Lower leg skin (tissue), 3 donors: ENCODE measurements around the gene ERF.

Source experiments
- POLR2A ChIP-seq, 2 donors: fragments of 450-650 bp; IDR thresholded peaks; one replicate each; pipeline ENCODE4 v1.6.1; 2016 to 2017; ENCODE audit warnings: antibody characterized with exemption in 2 of 2, mild to moderate bottlenecking in 1 of 2, moderate library complexity in 1 of 2
- TF ChIP-seq, protein P1 (sequence below), 3 donors: fragments of 450-650 bp; IDR thresholded peaks; one replicate each; pipeline ENCODE4 v1.5.1; 2016; ENCODE audit warnings: antibody characterized with exemption in 3 of 3, mild to moderate bottlenecking in 3 of 3, moderate library complexity in 2 of 3

DNA sequence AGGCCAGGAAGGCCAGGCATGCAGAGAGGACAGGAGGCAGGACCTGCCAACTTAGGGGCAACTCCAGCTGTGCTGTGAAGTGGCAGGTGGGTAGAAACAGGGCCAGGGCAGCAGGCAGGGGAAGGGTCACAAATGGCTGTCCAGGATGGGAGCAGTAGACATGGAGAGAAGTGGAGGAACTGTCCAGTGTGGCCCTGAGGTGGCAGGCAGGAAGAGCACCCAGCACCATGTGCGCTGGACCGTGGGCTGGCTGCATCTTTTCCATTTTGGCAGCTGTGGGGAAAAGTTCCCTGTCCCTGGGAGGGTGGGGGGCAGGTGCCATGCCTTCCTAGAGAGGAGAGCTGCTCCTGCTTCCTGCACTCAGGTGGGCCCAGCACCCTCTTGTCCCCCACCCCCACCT is 51.2 kb downstream of the ERF start:
- no peak for TF ChIP-seq POLR2A (IDR thresholded peaks at IDR 0.05)
- TF ChIP-seq, protein P1, sequence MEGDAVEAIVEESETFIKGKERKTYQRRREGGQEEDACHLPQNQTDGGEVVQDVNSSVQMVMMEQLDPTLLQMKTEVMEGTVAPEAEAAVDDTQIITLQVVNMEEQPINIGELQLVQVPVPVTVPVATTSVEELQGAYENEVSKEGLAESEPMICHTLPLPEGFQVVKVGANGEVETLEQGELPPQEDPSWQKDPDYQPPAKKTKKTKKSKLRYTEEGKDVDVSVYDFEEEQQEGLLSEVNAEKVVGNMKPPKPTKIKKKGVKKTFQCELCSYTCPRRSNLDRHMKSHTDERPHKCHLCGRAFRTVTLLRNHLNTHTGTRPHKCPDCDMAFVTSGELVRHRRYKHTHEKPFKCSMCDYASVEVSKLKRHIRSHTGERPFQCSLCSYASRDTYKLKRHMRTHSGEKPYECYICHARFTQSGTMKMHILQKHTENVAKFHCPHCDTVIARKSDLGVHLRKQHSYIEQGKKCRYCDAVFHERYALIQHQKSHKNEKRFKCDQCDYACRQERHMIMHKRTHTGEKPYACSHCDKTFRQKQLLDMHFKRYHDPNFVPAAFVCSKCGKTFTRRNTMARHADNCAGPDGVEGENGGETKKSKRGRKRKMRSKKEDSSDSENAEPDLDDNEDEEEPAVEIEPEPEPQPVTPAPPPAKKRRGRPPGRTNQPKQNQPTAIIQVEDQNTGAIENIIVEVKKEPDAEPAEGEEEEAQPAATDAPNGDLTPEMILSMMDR (IDR thresholded peaks at IDR 0.05), result no peak
